ENCODE measurements around the gene PGM2.
"Not testable (repeated sequence)": the region's sequence is repeated elsewhere in the genome, so short reads cannot be mapped to it uniquely, and the experiment has no call there.

PGM2 gene

DNA sequence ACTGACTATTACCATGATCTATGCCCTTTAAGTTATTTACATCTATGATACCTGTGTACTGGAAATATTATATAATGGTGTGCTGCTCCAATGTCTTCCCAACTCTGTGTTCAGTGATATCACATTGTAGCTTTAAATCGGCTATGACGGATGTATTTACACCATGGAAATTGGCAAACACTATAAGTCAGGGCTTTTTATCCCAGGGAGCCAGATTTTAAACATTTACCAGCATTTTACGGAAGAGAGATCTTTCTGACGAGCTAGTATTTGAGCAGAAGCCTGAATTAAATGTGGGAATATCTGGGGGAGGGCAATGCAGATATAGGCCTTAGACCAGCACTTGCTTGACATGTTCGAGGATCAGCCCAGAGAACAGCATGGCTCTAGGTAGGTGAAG lies 7.7 kb upstream of the PGM2 start:
- no peak for DNase-seq (ENCODE audit: low spot score)

DNA sequence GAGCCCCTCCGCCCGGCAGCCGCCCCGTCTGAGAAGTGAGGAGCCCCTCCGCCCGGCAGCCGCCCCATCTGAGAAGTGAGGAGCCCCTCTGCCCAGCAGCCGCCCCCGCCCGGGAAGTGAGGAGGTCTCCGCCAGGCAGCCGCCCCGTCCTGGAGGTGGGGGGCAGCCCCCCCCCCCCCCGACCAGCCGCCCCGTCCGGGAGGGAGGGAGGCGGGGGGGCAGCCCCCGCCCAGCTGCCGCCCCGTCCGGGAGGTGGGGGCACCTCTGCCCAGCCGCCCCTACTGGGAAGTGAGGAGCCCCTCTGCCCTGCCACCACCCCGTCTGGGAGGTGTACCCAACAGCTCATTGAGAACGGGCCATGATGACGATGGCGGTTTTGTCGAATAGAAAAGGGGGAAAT lies 6.0 kb upstream of the PGM2 start:
- DNase-seq (ENCODE audit: low spot score): not testable (repeated sequence)

DNA sequence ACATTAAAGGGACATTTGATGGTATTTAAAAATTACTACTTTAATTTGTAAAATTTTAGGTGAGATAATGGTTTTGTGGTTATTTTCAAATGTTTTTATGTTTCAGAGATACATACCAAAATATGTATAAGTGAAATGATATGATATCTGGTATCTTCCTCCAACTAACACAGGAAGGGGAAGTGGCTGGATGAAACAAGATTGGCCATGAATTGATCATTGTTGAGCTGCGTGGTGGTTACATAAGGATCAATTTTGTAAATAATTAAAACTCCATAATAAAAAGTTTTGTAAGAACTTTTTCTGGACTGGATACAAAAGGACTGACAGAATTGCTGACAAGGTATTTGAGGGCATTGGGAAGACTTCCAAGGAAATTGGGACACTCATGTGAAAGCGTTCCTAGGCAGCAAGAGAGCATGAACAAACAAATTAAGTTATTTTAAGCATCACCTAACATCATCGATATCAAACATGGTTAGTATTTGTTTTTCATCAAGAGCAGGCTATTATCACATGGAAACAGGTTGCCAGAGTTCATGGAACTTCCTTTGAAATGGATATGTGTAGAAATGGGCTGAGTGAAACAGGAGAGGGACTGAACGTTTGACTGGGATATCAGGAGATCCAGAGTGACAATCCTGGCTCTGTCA lies 4.4 kb upstream of the PGM2 start:
- no peak for DNase-seq (ENCODE audit: low spot score)

DNA sequence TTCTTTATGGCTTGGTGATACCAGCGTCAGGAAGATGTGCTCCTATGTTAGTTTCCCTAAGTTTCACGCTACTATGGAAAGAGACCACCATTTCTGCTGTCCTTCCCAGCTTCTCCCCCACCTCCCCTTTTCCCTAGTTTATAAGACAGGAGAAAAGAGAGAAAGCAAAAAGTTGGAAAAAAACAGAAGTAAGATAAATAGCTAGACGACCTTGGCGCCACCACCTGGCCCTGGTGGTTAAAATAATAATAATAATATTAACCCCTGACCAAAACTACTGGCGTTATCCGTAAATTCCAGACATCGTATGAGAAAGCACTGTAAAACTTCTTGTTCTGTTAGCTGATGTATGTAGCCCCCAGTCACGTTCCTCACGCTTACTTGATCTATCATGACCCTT lies 985 bp upstream of the PGM2 start:
- DNase-seq (ENCODE audit: low spot score): not testable (repeated sequence)

DNA sequence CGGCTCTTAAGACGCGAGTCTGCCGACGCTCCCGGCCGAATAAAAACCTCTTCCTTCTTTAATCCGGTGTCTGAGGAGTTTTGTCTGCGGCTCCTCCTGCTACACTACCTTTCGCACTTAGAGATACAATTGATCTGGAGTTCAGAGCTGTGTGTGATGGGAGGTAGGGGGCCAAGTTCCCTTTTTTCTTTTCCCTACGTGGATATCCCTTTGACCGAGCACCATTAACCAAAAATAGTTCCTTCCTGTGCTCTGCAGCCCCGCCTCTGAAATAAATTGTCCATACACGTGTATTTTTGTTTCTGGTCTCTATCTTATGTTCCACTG lies 555 bp upstream of the PGM2 start:
- peak; percentile 15 for DNase-seq (ENCODE audit: low spot score)

DNA sequence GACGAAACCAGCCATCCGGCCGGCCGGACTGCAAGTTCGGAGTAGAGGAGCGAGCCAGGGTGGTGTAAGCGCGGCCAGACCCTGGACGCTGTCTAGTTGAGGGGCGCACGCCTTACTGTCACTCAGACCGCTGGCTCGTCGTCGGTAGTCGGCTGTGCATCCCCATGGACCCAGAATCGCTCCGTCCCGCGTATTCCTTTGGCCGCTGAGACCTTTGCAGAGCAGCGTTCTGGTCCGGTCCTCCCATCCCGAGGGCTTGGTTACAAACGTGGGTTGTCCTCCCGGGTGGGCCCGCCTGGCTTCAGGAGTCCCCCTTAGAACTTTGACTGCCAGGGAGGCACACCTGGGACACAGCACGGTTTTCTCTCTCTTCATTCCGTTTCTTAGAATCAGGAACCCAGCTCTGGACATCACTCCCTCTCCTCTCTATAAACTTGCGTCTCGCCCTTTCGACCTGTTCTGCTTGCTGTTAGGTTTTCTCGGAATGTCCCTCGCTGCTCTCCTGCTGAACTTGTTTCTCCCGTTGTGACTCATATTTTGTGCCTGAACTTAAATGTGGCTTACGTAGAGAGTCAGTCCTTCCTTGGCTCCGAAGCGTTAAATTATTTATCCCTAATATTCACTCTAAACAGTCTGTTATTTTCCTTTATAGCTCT lies 672 bp downstream of the PGM2 start:
- no peak for DNase-seq (ENCODE audit: low spot score)

DNA sequence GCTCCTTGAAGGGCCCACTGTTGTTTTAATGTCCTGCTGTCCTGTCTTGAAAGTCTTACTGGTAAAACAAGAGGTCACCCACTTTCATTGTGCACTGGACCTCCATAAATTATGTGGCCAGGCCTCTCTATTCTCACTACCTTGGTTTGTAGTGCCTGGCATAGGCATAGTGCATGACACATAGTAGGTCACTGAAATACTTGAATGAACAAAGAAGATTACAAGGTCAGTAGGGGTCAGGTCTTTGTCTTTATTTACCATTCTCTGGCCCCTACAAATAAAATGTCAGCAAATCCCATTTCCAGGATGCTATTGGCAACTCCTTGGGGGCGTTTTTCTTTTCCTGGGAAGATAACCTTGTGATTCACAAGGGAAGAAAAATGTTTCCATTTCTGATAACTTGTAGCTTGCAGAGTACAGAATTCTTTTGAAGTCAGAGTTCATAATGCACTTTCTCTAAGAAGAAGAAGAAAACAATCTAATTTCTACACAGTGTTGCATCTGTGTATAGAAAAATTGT lies 1.4 kb downstream of the PGM2 start:
- DNase-seq (ENCODE audit: low spot score): no peak

DNA sequence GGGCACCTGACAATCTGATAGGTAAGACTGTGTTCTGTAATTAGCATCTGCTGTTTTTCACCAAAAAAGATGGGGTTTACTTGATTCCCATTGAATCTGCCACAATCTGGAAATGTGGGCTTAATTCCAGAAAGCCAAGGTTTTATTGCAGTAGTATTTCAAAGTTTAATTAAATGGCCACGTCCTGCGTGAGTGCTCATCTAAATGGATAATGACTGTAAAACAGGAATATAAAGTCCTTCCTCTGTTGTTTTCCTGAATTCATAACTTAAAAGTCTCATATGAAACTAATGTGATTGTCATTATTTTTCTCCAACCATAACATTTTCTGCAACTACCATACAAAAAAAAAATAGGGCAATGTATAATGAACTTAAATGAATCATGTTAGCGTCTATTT lies 2.4 kb downstream of the PGM2 start:
- DNase-seq (ENCODE audit: low spot score): no peak

DNA sequence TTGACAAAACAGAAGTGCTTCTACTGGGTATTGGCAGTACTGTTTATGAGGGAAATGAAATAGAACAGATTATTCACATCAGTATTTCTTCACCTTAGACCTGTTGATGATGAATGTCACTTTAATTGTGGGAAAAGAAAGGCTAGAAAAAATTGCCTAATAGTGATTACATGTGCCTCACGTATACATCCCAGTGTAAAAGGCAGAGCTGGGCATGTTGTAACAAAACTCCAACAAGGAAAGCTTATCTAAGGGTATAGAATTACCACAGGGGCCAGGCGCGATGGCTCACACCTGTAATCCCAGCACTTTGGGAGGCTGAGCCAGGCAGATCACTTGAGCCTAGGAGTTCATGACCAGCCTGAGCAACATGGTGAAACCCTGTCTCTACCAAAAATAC lies 4.2 kb downstream of the PGM2 start:
- no peak for DNase-seq (ENCODE audit: low spot score)

DNA sequence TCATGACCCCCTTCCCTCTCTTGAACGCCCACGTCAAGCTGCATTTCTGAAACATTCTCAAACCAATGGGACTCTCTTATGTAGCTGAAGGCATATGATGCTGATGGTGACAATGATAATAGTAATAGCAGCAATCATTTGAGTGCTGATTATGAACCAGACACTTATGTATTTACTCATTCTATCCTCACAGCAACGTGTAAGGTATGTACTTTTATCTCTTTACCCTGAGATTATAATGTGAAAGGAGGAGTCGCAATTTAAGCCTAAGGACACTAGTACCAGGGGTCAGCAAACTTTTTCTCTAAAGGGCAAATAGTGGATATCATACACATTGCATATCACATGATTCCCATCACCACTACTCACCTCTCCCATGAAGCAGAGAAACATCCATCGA lies 8.5 kb downstream of the PGM2 start:
- no peak for DNase-seq (ENCODE audit: low spot score)

DNA sequence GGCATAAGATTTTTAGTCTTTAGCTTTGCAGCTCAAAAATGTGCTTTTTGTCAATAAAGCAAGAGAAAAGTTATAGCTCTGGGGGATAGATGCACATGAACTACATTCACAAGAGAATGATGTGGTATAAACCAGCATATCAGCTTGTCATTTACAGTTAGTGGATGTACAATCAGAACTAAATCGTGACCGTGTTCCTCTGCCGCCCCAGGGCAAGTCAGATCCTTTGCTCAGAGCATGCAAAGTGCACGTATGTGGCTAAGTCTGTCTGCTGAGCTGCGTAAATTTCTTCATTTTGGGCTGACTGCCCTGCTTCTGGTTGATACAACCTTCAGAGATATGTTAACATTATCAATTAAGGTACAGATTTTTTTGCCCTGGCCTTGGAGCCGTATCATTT lies 9.3 kb downstream of the PGM2 start:
- DNase-seq (ENCODE audit: low spot score): no peak

DNA sequence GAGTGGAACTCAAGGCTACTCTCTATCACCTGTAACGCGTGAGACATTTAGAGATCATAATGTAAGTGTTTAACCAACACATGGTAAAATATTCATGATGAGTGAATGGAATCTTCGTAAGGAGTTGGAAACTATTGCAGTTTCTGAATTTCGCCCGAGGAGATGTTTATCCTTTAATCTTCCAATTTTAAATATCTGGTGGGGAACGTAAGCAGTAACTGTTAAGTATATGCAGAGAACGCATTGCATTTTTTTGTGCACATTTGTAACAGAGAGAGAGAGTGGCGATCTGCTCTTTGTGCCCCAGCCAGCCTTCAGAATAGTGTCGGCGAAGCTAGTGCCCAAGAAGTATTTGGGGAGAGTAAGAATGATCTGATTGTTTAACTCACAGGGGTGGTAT lies 9.8 kb downstream of the PGM2 start:
- DNase-seq (ENCODE audit: low spot score): no peak

DNA sequence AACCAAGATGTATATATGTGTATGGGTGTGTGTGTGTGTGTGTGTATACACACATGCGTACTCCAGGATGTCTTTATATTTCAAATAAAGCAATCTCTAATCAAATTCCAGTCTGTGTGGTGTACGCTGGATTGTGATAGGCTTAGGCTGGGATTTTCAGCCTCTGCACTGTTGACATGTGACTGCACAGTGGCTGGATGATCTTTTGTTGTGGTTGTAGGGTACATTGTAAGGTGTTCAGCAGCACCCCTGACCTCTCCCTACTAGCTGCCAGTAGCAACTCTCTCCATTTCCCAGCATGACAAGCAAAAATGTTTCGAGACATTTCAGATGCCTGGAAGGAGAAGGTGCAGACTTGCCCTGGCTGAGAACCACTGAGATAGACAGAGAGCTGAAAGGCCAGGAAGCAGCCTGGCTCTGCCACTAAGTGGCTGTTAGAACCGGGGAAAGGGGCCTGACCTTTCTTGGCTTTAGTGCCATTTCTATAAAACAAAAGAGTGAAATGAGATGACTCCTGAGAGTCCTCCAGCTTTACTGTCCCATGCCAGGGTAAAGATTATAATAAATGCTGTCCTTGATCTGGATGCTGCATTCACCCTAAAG lies 10.5 kb downstream of the PGM2 start:
- DNase-seq (ENCODE audit: low spot score): no peak

DNA sequence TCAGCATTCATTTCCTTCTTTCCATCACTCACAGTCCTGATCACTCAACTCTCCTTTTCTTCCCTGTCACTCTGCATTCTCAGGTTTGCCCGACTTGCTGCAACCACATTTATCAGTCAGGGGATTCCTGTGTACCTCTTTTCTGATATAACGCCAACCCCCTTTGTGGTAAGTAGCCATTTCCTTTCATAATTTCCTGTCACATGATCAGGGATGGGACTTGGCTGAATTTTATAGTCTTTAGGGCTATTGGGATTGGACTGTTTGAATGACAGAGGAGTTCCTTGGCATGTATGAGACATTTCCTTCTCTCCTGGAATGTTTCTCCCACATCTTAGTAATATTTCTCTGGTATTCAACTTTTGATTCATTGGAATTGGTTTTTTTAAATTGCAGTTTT lies 11.0 kb downstream of the PGM2 start:
- DNase-seq (ENCODE audit: low spot score): no peak

DNA sequence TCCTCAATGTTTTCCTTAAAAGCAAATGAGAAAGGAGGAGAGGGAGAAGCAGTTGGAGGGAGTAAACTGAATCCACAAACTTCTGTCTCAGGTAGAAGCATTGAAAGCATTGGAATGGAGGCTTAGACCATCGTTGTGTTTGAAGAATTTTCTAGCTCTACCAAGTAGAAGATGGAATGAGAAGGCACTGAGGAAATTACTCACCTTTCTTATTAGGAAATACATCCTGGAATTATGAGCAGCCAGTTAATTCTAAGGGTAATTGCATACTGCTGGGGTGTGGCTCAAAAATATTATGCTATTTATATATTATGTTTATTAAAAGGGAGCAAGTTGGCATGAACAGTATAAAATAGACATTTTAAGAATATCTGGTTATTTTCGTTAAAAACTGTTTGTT lies 12.9 kb downstream of the PGM2 start:
- no peak for DNase-seq (ENCODE audit: low spot score)

DNA sequence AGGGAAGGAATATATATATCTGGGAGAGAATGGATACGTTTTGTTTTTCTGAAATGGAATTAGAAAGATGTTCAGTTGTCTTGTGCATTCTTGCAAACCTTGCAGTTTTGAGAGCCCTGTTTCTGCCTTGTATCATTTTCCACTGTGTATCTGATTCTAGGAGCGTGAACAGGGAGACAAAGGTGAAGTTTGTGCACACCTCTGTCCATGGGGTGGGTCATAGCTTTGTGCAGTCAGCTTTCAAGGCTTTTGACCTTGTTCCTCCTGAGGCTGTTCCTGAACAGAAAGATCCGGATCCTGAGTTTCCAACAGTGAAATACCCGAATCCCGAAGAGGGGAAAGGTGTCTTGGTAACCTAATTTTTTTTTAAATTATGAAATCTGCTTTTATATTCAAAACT lies 17.7 kb downstream of the PGM2 start:
- DNase-seq (ENCODE audit: low spot score): no peak

DNA sequence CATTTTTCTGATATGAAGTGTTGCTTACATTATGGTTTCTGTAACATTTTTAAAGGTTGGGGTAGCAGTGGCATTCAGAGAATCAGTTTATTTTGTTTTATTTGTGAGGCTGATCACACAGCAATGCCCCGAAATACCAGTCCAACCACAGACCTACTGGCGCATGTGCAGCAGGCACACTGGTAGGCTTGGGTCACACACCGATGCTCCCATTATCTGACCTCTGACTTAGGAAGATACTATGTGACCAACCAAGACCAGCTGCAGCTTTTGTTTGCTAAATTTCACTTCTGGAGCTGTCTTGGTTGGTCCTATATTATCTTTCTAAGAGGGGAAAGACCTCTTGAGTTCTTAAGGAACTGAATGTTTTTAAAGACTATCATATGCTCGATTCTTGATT lies 18.7 kb downstream of the PGM2 start:
- no peak for DNase-seq (ENCODE audit: low spot score)

DNA sequence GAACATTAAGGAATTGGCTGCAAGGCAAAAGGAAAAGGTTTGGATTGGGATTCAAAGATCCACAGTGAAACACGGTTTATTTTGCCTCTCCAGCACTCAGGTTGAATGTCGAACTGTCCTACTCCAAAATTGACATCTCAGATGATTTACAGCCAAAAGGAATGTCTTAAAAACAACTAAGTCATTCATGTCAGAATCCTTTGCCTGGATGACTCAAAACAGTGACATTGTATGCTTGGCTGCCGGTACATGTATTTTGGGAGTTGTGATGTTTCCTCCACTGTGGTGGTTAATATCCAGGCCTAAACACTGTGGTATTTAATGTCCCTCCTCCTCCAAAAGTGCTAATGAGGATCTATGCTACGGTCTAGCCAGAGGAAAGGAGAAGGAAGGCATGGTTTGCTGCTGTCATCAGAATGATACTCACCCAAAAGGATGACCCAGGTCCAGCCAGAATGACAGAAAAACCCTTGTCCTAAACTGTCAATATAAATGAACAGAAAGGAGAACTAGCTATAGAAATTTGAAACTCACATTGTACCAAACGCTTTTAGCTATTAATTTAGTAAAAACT lies 20.9 kb downstream of the PGM2 start:
- no peak for DNase-seq (ENCODE audit: low spot score)

DNA sequence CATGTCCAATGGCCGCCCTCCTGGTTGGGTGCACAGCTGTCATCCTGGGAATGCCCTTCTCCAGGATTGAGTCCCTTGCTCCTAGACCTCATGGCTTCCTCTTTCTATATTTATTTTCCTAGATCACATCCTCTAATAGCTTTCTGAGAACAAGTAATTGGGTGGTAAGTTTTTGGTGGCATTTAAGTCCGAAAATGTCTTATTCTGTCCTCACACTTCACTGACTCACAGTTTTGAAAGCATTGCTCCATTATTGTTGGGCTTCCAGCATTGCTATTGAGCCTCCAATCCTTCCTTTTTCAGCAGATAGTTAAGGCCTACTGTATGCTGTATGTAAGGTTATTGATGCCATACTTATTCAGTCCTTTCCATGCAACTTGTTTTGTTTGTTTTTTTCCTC lies 25.9 kb downstream of the PGM2 start:
- no peak for DNase-seq (ENCODE audit: low spot score)

DNA sequence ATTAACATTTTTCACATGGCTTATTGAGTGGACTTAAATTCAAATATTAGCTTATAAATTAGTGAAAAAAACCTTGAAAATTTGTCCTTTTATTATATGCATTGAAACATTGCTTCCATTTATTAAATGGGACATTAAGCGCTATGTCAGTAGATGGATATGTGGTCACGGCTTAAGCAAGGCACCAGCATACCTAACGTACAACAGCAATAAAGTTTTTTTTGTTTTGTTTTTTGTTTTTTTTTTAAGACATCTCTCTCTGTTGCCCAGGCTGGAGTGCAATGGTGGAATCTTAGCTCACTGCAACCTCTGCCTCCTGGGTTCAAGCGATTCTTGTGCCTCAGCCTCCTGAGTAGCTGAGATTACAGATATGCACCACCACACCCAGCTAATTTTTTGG lies 31.6 kb downstream of the PGM2 start:
- no peak for DNase-seq (ENCODE audit: low spot score)

DNA sequence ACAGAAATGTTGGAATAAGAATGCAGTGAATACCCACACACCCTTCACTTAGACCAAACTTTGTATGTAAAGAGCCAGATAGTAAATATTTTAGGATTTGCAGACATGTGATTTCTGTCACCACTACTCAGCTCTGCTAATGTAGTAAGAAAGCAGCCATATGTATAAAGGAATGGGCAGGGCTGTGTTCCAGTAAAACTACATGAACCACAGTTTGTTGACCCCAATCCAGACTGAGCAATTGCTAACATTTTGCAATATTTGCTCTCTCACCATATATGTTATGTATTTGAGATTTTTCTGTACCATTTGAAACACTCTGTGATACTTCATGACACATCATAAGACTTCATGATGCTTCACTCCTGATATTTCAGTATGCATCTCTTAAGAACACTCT lies 32.4 kb downstream of the PGM2 start:
- no peak for DNase-seq (ENCODE audit: low spot score)

DNA sequence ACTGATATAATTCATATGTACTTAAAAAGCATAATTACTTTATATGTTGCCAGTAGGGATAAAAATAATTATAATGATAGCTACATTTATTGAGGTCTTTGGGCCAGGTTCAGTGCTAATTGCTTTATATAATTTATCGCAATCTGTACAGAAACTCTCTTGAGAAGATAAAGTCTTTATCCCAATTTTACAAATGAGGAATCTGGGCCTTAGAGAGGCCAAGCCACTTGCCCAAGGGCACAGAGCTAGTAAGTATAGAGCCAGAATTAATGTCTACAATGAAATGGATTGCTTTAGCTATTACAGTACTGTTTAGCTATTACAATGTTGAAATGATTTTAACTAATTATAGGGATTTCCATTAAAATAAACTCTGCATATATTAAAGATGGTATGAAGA lies 33.8 kb downstream of the PGM2 start:
- DNase-seq (ENCODE audit: low spot score): no peak

DNA sequence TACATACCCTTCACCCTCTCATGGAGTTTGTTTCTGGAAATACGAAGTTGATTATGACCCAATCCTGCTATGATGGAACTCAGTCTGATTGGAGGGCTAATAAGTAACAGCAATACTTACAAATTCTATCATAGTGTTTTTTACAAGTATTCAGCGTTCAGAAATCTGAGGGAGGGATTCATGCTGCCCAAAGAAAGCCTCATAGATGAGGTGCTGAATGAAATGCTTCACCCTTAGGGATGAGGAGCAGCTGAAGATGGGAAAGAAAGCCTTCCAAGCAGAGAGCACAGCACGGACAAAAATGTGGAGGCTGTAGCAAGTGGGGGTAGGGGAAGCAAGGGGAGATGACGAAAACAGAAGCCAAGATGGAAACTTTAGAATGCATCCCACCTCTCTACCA lies 36.5 kb downstream of the PGM2 start:
- DNase-seq (ENCODE audit: low spot score): no peak

DNA sequence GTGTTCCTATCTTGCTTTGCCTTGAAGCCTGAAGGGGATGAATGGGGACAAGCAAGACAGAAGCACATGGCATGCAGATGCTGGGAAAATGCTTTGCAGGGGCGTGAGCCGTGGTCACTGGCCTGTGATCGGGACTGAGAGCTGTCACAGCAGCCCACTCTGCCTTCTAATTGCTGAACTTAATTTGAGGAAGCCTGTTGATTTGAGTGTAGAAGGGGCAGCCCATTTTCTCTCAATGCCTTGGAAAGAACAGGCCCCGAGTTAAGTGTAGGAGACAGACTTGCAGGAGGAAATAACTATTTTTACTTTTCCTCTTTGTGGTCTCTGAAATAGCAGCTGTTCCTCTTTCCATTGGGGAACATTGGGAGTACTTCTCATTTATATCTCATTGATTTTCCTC lies 38.3 kb downstream of the PGM2 start:
- no peak for DNase-seq (ENCODE audit: low spot score)
